Right atrium auricular region (tissue), 2 donors: Measurements from ENCODE around the gene PCNX1. TPM values are rescaled to one million over a fixed set of nuclear protein-coding genes. Genes with fewer than 3 reads are reported as not detected.

Experiments used
- DNase-seq: peaks from one replicate; pipeline ENCODE4 v3.0.0-alpha.2; 2019; ENCODE audit warnings: low spot score
- H3K27ac ChIP-seq, 2 donors: fragments of 200-600 bp; sonication (generic); 1 replicate in 1 of 2; 2 replicates in 1 of 2; pipeline ENCODE4 v1.5.1; 2016 to 2019
- H3K27me3 ChIP-seq, 2 donors: fragments of 200-600 bp; sonication (generic); one replicate each; pipeline versions ENCODE4 v1.5.1 to v1.6.0; 2017 to 2019
- H3K36me3 ChIP-seq: fragments of 200-600 bp; sonication (generic); one replicate; pipeline ENCODE4 v1.5.1; 2016
- H3K4me1 ChIP-seq, 2 donors: fragments of 200-600 bp; sonication (generic); one replicate each; pipeline versions ENCODE4 v1.5.1 to v1.6.0; 2017 to 2019
- H3K4me3 ChIP-seq, 2 donors: fragments of 200-600 bp; sonication (generic); 1 replicate in 1 of 2; 2 replicates in 1 of 2; pipeline ENCODE4 v1.5.1; 2017 to 2019; ENCODE audit warnings: mild to moderate bottlenecking in 1 of 2, moderate library complexity in 1 of 2
- H3K9me3 ChIP-seq, 2 donors: fragments of 200-600 bp; sonication (generic); one replicate each; pipeline ENCODE4 v1.5.1; 2019
- CTCF ChIP-seq, 2 donors: fragments of 200-600 bp; sonication (generic); IDR thresholded peaks; one replicate each; pipeline ENCODE4 v1.5.1; 2019; ENCODE audit warnings: antibody characterized with exemption in 2 of 2
- total RNA-seq, 2 donors: library from RNA; depleted of rRNA; stranded (reverse); fragments of >200 nt; gene quantifications; one replicate each; pipeline ENCODE4 v1.1.0, GENCODE V29; 2016

Gene PCNX1
- total RNA-seq, 2 donors from 2014 or later, result 36.4 to 39.2 TPM

DNA sequence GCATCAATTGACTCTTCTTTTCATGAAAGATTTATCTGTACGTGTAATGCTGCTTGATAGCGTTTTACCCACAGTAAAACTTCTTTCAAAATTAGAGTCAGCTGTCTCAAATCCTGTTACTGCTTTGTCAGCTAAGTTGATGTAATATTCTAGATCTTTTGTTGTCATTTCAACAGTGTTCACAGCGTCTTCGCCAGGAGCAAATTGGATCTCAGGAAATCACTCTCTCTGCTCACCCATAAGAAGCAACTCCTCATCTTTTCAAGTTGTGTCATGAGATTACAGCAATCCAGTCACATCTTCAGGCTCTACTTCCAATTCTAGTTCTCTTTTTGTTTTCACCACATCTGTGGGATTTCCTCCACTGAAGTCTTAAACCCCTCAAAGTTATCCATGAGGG, 9.5 kb downstream of the PCNX1 start:
- no peak for DNase-seq
- no peaks in the 10 kb centered on the region for H3K36me3 ChIP-seq
- no peak overlapping the region for H3K4me3 ChIP-seq
- H3K27ac ChIP-seq, result no peak overlapping the region
- H3K4me1 ChIP-seq, result peaks cover 0 to 39% of the 10 kb centered on the region in 2 donors
- TF ChIP-seq CTCF (IDR thresholded peaks at IDR 0.05), result no peak
- H3K9me3 ChIP-seq, result no peaks in the 10 kb centered on the region
- H3K27me3 ChIP-seq, result no peaks in the 10 kb centered on the region

- no peak for TF ChIP-seq CTCF (IDR thresholded peaks at IDR 0.05)
- Histone ChIP-seq H3K27me3 (no peaks in the 10 kb centered on the region), H3K4me3 (no peak overlapping the region), H3K4me1 (peaks cover 0 to 30% of the 10 kb centered on the region in 2 donors), H3K27ac (no peak overlapping the region), H3K36me3 (no peaks in the 10 kb centered on the region), H3K9me3 (no peaks in the 10 kb centered on the region)
- DNase-seq, result no peak
These were observed 10.4 kb downstream of the PCNX1 start for GRCh38 chr14:70917633-70918032.

GRCh38 chr14:70919774-70920173, 12.5 kb downstream of the PCNX1 start:
- Histone ChIP-seq H3K36me3 (no peaks in the 10 kb centered on the region), H3K27me3 (no peaks in the 10 kb centered on the region), H3K27ac (no peak overlapping the region), H3K9me3 (no peaks in the 10 kb centered on the region), H3K4me1 (peaks cover 0 to 35% of the 10 kb centered on the region in 2 donors), H3K4me3 (no peak overlapping the region)
- TF ChIP-seq CTCF (IDR thresholded peaks at IDR 0.05), result no peak
- no peak for DNase-seq

DNA sequence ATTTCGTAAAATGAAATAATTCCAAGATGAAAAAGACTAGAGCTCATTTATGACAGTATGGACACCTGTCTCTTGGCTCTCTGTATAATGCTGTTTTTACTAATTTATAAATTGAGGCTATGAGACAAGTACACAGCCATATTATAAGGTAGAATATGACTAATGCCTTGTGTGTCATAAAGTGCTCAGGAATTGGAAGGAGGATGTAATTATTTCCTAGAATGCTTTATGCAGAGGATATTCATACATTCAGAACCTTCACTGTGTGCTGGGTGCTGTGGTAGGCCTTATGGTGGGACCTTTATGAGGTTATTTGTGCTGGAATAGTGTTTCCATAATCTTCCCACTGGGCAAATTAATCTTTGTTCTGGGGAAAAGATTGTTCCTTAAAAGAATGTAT, 13.3 kb downstream of the PCNX1 start:
- Histone ChIP-seq H3K27me3 (no peaks in the 10 kb centered on the region), H3K9me3 (no peaks in the 10 kb centered on the region), H3K4me1 (peaks cover 0 to 35% of the 10 kb centered on the region in 2 donors), H3K27ac (no peak overlapping the region), H3K36me3 (no peaks in the 10 kb centered on the region), H3K4me3 (no peak overlapping the region)
- no peak for TF ChIP-seq CTCF (IDR thresholded peaks at IDR 0.05)
- DNase-seq, result no peak

- peaks cover 0 to 35% of the 10 kb centered on the region in 2 donors for H3K4me1 ChIP-seq
- no peak overlapping the region for H3K27ac ChIP-seq
- no peak overlapping the region for H3K4me3 ChIP-seq
- no peak for DNase-seq
- no peak for TF ChIP-seq CTCF (IDR thresholded peaks at IDR 0.05)
- H3K36me3 ChIP-seq, result no peaks in the 10 kb centered on the region
- no peaks in the 10 kb centered on the region for H3K27me3 ChIP-seq
- no peaks in the 10 kb centered on the region for H3K9me3 ChIP-seq
These were observed 14.4 kb downstream of the PCNX1 start for GRCh38 chr14:70921669-70922068.

- no peak overlapping the region for H3K4me3 ChIP-seq
- DNase-seq, result no peak
- no peaks in the 10 kb centered on the region for H3K27me3 ChIP-seq
- no peaks in the 10 kb centered on the region for H3K9me3 ChIP-seq
- peaks cover 0 to 25% of the 10 kb centered on the region in 2 donors for H3K4me1 ChIP-seq
- no peak overlapping the region for H3K27ac ChIP-seq
- no peak for TF ChIP-seq CTCF (IDR thresholded peaks at IDR 0.05)
- H3K36me3 ChIP-seq, result no peaks in the 10 kb centered on the region
These were observed 17.3 kb downstream of the PCNX1 start for GRCh38 chr14:70924521-70924920.
